HG03045 (cell line): ENCODE data around the gene SPON1.

ENCODE experiments used
- ATAC-seq: cut with Tn5 transposase; IDR thresholded peaks from one replicate; pipeline ENCODE4 v1.9.1; 2021; ENCODE audit warnings: mild to moderate bottlenecking, moderate library complexity; ENCODE audit not compliant: unreplicated experiment

Gene SPON1

GRCh38 chr11:13942971-13943381 lies 19.5 kb upstream of the SPON1 start:
- ATAC-seq, result no peak

- no peak for ATAC-seq
These were observed 18.5 kb upstream of the SPON1 start for GRCh38 chr11:13944016-13944415.

- no peak for ATAC-seq
These were observed 17.6 kb upstream of the SPON1 start for GRCh38 chr11:13944911-13945425.

GRCh38 chr11:13947379-13947778 lies 15.1 kb upstream of the SPON1 start:
- no peak for ATAC-seq

- ATAC-seq, result no peak
These were observed 12.6 kb upstream of the SPON1 start for GRCh38 chr11:13949876-13950275.

GRCh38 chr11:13952221-13952620 lies 10.3 kb upstream of the SPON1 start:
- ATAC-seq, result no peak

- no peak for ATAC-seq
These were observed 9.9 kb upstream of the SPON1 start for GRCh38 chr11:13952668-13953067.

- no peak for ATAC-seq
These were observed 7.9 kb upstream of the SPON1 start for GRCh38 chr11:13954591-13954990.

GRCh38 chr11:13955971-13956421 lies 6.5 kb upstream of the SPON1 start:
- no peak for ATAC-seq

GRCh38 chr11:13956988-13957387 lies 5.5 kb upstream of the SPON1 start:
- no peak for ATAC-seq

- no peak for ATAC-seq
These were observed 3.7 kb upstream of the SPON1 start for GRCh38 chr11:13958641-13959400.

GRCh38 chr11:13962198-13962561 lies 343 bp upstream of the SPON1 start:
- no peak for ATAC-seq

GRCh38 chr11:13963169-13963948 lies 836 bp downstream of the SPON1 start:
- ATAC-seq, result no peak

GRCh38 chr11:13963949-13964770 lies 1.6 kb downstream of the SPON1 start:
- no peak for ATAC-seq

GRCh38 chr11:13964771-13965074 lies 2.2 kb downstream of the SPON1 start:
- ATAC-seq, result no peak

- no peak for ATAC-seq
These were observed 2.8 kb downstream of the SPON1 start for GRCh38 chr11:13965337-13965736.

GRCh38 chr11:13966013-13966412 lies 3.5 kb downstream of the SPON1 start:
- no peak for ATAC-seq

- no peak for ATAC-seq
These were observed 4.0 kb downstream of the SPON1 start for GRCh38 chr11:13966486-13966885.

GRCh38 chr11:13970986-13971385 lies 8.5 kb downstream of the SPON1 start:
- no peak for ATAC-seq

GRCh38 chr11:13972043-13972910 lies 9.8 kb downstream of the SPON1 start:
- no peak for ATAC-seq
